Esophagus squamous epithelium (tissue), 4 donors: Measurements from ENCODE around the gene ORAI1.

Experiments
- POLR2A ChIP-seq, 4 donors: fragments of 450-650 bp; IDR thresholded peaks; one replicate each; pipeline ENCODE4 v1.6.1; 2017; ENCODE audit warnings: antibody characterized with exemption in 4 of 4, mild to moderate bottlenecking in 4 of 4, moderate library complexity in 3 of 4
- TF ChIP-seq, protein P1 (sequence below), 6 experiments: fragments of 450-650 bp in 4 of 6; fragments of 200-600 bp in 2 of 6; sonication (generic) in 2 of 6; IDR thresholded peaks; one replicate each; pipeline ENCODE4 v1.5.1; 2016 to 2019; ENCODE audit warnings: antibody characterized with exemption in 6 of 6, mild to moderate bottlenecking in 4 of 6, moderate library complexity in 4 of 6

DNA sequence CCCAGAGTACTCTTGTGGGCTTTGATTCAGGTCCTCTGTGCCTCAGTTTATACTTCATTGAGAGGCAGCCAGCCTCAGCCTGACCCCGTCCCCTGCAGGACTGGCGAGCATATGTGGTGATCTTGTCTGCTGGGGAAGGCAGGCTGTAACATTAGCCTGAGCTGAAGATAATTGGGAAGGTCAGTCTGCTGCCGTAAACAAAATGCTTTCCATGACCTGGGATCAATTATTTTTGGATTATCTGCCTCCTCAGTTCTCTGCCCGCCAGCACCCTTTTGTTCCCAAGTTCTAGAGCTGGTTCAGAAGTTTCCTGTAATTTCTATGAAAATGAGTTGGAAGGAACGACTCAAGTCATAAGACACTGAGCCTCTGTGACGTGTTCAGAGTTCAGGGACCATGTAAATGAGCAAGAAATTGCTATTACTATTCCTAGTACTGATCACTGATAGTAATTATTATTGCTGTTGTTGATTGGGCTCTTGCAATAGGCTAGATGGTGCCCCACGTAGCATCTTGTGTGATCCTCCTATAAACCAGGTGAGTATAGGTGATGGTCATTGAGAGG, 4.5 kb downstream of the ORAI1 start:
- TF ChIP-seq, protein P1, sequence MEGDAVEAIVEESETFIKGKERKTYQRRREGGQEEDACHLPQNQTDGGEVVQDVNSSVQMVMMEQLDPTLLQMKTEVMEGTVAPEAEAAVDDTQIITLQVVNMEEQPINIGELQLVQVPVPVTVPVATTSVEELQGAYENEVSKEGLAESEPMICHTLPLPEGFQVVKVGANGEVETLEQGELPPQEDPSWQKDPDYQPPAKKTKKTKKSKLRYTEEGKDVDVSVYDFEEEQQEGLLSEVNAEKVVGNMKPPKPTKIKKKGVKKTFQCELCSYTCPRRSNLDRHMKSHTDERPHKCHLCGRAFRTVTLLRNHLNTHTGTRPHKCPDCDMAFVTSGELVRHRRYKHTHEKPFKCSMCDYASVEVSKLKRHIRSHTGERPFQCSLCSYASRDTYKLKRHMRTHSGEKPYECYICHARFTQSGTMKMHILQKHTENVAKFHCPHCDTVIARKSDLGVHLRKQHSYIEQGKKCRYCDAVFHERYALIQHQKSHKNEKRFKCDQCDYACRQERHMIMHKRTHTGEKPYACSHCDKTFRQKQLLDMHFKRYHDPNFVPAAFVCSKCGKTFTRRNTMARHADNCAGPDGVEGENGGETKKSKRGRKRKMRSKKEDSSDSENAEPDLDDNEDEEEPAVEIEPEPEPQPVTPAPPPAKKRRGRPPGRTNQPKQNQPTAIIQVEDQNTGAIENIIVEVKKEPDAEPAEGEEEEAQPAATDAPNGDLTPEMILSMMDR (IDR thresholded peaks at IDR 0.05) = no peak
- TF ChIP-seq POLR2A (IDR thresholded peaks at IDR 0.05) = no peak
